ENCODE results near the gene IGFBPL1.

GRCh38 chr9:38395653-38396370, 28.4 kb downstream of the IGFBPL1 start:
- TF ChIP-seq POLR2A (IDR thresholded peaks at IDR 0.05) (no peak), CTCF (IDR thresholded peaks at IDR 0.05) (no peak)
